A673 (cell line): ENCODE measurements around the gene MFRP. TPM values are rescaled to one million over a fixed set of nuclear protein-coding genes. Genes with fewer than 3 reads are reported as not detected.

Experiments
- BruUV-seq: library from RNA; stranded (reverse); fragments of 400-500 nt; replicated peaks from 2 replicates; lab custom pipeline; 2021; lab: Mats Ljungman, UMichigan
- CTCF ChIA-PET: fragments of 300-600 bp; sonication (Branson Sonifier 250); formaldehyde crosslinking; loops from one replicate; lab custom pipeline; 2022; ENCODE audit warnings: antibody characterized with exemption; lab: Charles Lee
- POLR2A ChIA-PET: fragments of 300-600 bp; sonication (Branson Sonifier 250); formaldehyde crosslinking; loops from one replicate; lab custom pipeline; 2022; ENCODE audit warnings: antibody characterized with exemption; ENCODE audit not compliant: low non-redundant PET; lab: Charles Lee
- DNase-seq: peaks from one replicate; pipeline ENCODE4 v3.0.0-alpha.2; 2015; ENCODE audit warnings: low spot score
- H3K27ac ChIP-seq: fragments of 200-600 bp; sonication (generic); 2 replicates; pipeline ENCODE4 v1.5.1; 2016; ENCODE audit warnings: mixed run types, low read depth, mild to moderate bottlenecking, mixed read lengths, antibody characterized with exemption, low read length; ENCODE audit not compliant: poor library complexity, severe bottlenecking
- H3K27me3 ChIP-seq: fragments of 200-600 bp; sonication (generic); replicated peaks from 2 replicates; pipeline ENCODE4 v1.6.1; 2017; ENCODE audit warnings: mixed run types, low read depth, mild to moderate bottlenecking, mixed read lengths, antibody characterized with exemption, low read length; ENCODE audit not compliant: insufficient read depth, poor library complexity
- H3K36me3 ChIP-seq: fragments of 200-600 bp; sonication (generic); 2 replicates; pipeline ENCODE4 v1.6.1; 2016; ENCODE audit warnings: mixed run types, mild to moderate bottlenecking, mixed read lengths, antibody characterized with exemption, low read length; ENCODE audit not compliant: insufficient read depth, poor library complexity, severe bottlenecking
- H3K4me1 ChIP-seq: fragments of 200-600 bp; sonication (generic); 2 replicates; pipeline ENCODE4 v1.6.1; 2017; ENCODE audit warnings: mixed run types, mild to moderate bottlenecking, mixed read lengths, antibody characterized with exemption, low read length; ENCODE audit not compliant: insufficient read depth, poor library complexity, severe bottlenecking
- H3K4me3 ChIP-seq: fragments of 200-600 bp; sonication (generic); 2 replicates; pipeline ENCODE4 v1.5.1; 2016; ENCODE audit warnings: low read depth, mixed run types, mild to moderate bottlenecking, mixed read lengths, low read length; ENCODE audit not compliant: poor library complexity, severe bottlenecking
- H3K9me3 ChIP-seq: fragments of 200-600 bp; sonication (generic); 2 replicates; pipeline ENCODE4 v1.6.1; 2016; ENCODE audit warnings: mixed run types, low read depth, mild to moderate bottlenecking, mixed read lengths, antibody characterized with exemption, low read length; ENCODE audit not compliant: poor library complexity, severe bottlenecking
- EZH2 ChIP-seq: fragments of 200-600 bp; sonication (generic); IDR thresholded peaks from 2 replicates; pipeline ENCODE4 v1.6.1; 2017; ENCODE audit warnings: borderline replicate concordance, low read depth, mild to moderate bottlenecking, mixed read lengths, antibody characterized with exemption, low read length; ENCODE audit not compliant: poor library complexity, severe bottlenecking
- intact Hi-C: fragments of 100-400 bp; cut with micrococcal nuclease; formaldehyde crosslinking; loops from one replicate; pipeline ENCODE4 v1.10.0; 2022; ENCODE audit not compliant: unreplicated experiment
- total RNA-seq: library from RNA; stranded (reverse); gene quantifications from 2 replicates; pipeline ENCODE4 v1.2.3, GENCODE V29; 2021
- TF ChIP-seq, protein P1 (sequence below): fragments of 300-800, 200-600 bp; sonication (generic); conservative IDR thresholded peaks from 2 replicates; pipeline ENCODE4 v1.5.1; 2017; ENCODE audit warnings: low read depth, mild to moderate bottlenecking, antibody characterized with exemption, low read length, moderate library complexity, mixed read lengths

Gene MFRP
- total RNA-seq, 1 experiment from 2014 or later: not detected

DNA sequence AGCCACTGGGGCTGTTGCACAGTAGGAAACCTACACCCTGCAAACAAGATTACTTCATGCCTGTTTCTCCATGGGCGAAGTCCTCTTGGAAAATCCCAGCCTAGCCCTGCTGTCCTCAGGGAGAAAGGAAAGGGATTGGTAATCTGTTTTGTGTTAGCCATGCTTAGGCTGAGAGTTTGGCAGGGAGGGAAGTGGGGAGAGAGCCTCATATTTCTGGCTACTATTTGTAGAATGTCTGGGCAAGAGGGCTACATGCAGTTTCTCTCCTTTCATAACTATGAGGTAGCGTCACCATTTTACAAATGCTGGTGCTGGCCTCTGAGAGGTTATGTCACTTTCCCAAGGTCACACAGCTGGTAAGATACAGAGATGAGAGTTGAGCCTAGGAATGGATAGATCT lies 737 bp upstream of the MFRP start:
- Histone ChIP-seq H3K36me3 (no peaks in the 10 kb centered on the region), H3K4me1 (no peaks in the 10 kb centered on the region), H3K27ac (no peak overlapping the region), H3K4me3 (no peak overlapping the region), H3K27me3 (no peaks in the 10 kb centered on the region), H3K9me3 (no peaks in the 10 kb centered on the region)
- no peak for DNase-seq
- POLR2A ChIA-PET: no interaction called here
- BruUV-seq: no TSS peak
- TF ChIP-seq EZH2: no peak
- TF ChIP-seq, protein P1, sequence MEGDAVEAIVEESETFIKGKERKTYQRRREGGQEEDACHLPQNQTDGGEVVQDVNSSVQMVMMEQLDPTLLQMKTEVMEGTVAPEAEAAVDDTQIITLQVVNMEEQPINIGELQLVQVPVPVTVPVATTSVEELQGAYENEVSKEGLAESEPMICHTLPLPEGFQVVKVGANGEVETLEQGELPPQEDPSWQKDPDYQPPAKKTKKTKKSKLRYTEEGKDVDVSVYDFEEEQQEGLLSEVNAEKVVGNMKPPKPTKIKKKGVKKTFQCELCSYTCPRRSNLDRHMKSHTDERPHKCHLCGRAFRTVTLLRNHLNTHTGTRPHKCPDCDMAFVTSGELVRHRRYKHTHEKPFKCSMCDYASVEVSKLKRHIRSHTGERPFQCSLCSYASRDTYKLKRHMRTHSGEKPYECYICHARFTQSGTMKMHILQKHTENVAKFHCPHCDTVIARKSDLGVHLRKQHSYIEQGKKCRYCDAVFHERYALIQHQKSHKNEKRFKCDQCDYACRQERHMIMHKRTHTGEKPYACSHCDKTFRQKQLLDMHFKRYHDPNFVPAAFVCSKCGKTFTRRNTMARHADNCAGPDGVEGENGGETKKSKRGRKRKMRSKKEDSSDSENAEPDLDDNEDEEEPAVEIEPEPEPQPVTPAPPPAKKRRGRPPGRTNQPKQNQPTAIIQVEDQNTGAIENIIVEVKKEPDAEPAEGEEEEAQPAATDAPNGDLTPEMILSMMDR: no peak
- CTCF ChIA-PET: interaction anchor here (1.2 kb wide), 1 partner anchor 9 kb away, joined by 4 read pairs; no protein-coding TSS in a partner anchor
- intact Hi-C loops: no loop called here

DNA sequence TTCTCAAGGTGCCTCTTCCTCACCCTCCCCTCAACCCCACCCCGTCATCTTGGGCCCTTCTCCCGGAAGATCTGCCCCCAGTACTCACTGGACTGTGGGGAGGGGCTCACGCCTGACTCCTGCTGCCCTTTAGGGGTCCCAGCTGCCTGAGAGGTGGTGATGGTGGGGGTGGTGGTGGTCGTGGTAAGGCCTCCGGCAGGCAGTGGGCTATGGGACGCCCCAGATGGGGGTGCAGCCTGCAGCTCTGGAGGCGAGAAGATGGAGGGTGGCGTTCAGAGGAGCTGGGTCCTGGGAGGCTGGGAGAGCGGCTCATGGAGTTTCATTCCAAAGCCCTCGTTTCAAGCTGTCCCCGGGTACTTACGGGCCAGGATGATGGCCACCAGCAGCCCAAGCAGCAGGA lies 820 bp downstream of the MFRP start:
- Histone ChIP-seq H3K27ac (no peak overlapping the region), H3K9me3 (no peaks in the 10 kb centered on the region), H3K4me1 (no peaks in the 10 kb centered on the region), H3K4me3 (no peak overlapping the region), H3K27me3 (peaks cover 8% of the 10 kb centered on the region), H3K36me3 (no peaks in the 10 kb centered on the region)
- POLR2A ChIA-PET: no interaction called here
- BruUV-seq: no TSS peak
- DNase-seq: no peak
- CTCF ChIA-PET: interaction anchor here (0.6 kb wide), 1 partner anchor 10 kb away, joined by 3 read pairs; no protein-coding TSS in a partner anchor
- TF ChIP-seq, protein P1: no peak
- TF ChIP-seq EZH2: no peak
- intact Hi-C loops: no loop called here

GRCh38 chr11:119344291-119345010 lies 2.1 kb downstream of the MFRP start:
- ChIA-PET CTCF (no interaction called here), POLR2A (interaction anchor here (0.7 kb wide), 1 partner anchor 682 kb away, joined by 3 read pairs; no protein-coding TSS in a partner anchor)
- H3K36me3 ChIP-seq: no peaks in the 10 kb centered on the region
- no peak for DNase-seq
- no peak overlapping the region for H3K27ac ChIP-seq
- H3K4me1 ChIP-seq: peaks cover 9% of the 10 kb centered on the region
- BruUV-seq: no TSS peak
- TF ChIP-seq, protein P1: no peak
- TF ChIP-seq EZH2: no peak
- H3K9me3 ChIP-seq: no peaks in the 10 kb centered on the region
- no peak overlapping the region for H3K4me3 ChIP-seq
- peaks cover 16% of the 10 kb centered on the region for H3K27me3 ChIP-seq
- intact Hi-C loops: no loop called here
